HG03442 (cell line): ENCODE results near the gene FOXS1.
"Not testable (repeated sequence)": the region's sequence is repeated elsewhere in the genome, so short reads cannot be mapped to it uniquely, and the experiment has no call there.

ENCODE experiments used
- ATAC-seq: cut with Tn5 transposase; IDR thresholded peaks from one replicate; pipeline ENCODE4 v1.9.1; 2021; ENCODE audit warnings: mild to moderate bottlenecking, moderate library complexity; ENCODE audit not compliant: unreplicated experiment

The FOXS1 gene

DNA sequence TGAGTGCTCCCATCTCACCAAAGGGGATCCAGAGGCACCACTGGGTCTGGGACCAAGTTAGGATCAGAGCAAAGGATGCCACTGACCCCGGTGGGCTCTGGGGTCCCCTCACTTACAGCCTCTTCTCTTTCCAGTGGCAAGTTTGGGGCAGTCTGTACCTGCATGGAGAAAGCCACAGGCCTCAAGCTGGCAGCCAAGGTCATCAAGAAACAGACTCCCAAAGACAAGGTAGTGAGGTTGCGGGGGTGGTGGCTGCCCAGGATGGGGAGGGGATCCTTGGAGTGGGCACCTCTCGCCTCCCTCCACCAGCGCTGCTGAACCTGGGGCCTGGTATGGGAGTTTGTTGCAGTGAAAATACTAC is 21.3 kb downstream of the FOXS1 start:
- ATAC-seq = no peak

DNA sequence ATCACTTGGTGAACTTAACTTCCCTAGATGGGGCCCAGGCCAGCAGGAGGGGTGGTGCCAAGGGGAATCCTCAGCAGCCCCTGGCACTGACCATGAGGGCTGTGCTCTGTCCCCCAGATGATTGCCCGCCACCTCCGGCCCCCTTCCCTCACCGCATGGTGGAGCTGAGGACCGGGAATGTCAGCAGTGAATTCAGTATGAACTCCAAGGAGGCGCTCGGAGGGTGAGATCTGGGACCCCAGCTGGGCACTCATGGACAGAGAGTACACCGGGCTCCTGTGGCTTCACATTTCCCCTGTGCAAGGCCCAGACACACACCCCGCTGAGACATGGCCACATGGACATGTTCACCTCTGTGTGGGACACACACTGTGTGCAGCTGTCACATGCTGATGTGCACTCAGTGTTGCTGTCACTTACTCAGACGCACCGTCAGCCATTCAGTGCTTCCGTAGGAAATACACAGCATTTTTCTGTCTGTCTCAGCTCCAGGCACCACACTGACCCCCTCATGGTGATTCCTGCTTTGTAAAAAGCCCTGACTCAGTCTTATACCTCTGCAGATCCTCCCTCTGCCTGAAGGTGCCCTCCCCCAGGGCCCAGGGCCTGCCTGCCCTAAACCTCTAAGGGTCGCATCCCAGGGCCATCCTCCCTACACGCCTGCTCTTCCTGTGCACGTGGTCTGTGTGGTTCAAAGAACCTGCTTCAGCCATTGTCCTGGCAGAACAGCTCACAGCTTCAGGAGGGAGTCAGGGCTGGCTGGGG is 21.9 kb downstream of the FOXS1 start:
- no peak for ATAC-seq

DNA sequence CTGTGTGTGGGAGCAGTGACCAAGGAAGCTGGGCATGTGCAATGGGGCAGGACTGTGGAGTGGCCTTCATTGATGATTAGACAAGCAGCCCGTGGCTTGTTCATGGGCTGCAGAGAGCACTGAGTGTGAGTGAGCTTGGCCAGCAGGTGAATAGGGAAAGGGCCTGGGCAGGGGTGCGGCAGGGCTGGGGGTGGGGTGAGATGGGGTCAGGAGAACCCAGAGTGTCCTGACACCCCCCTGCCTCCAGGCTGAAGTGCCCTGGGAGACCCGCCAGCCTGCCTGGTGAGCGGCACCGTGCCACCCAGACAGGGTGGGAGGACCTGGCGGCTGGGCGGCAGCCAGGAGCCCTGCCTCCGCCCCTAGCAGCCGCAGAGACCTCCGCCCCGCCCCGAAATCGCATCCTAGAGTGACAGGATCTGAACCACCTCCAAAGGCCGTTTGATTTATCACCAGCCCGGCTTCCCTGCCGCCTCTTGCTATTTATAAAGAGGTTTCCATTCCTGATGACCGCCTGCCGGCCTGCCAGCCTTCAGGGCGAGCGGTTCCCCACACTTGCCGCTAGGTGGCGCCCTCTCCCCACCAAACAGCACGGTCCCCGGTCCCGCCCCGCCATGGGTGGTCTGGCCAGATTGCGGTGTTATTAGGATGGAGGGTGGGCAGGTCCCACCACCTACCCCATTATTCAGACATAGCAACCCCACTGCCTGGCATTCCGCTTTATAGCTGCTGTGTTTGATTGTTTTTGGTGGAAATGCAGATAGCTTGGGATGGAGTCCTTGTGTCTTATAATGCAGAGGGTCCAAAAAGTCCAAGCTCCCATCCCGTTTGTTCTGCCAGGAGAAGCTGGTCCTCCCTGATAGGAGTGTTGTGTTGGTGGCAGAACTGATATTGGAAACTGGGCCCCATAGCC is 22.7 kb downstream of the FOXS1 start:
- ATAC-seq = no peak

DNA sequence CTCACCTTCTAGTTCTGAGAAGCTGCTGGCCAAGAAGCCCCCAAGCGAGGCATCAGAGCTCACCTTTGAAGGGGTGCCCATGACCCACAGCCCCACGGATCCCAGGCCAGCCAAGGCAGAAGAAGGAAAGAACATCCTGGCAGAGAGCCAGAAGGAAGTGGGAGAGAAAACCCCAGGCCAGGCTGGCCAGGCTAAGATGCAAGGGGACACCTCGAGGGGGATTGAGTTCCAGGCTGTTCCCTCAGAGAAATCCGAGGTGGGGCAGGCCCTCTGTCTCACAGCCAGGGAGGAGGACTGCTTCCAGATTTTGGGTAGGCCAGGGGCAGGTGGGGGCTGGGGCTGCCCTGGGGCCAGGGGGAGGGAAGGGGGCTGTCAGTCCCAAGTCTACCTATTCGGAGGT is 24.0 kb downstream of the FOXS1 start:
- ATAC-seq = no peak

DNA sequence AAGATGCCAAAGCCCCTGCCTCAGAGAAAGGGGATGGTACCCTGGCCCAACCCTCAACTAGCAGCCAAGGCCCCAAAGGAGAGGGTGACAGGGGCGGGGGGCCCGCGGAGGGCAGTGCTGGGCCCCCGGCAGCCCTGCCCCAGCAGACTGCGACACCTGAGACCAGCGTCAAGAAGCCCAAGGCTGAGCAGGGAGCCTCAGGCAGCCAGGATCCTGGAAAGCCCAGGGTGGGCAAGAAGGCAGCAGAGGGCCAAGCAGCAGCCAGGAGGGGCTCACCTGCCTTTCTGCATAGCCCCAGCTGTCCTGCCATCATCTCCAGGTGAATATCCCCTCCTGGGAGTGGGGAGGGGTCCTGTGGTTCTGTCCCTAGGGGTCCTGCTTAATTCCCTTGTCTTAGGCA is 25.2 kb downstream of the FOXS1 start:
- no peak for ATAC-seq

DNA sequence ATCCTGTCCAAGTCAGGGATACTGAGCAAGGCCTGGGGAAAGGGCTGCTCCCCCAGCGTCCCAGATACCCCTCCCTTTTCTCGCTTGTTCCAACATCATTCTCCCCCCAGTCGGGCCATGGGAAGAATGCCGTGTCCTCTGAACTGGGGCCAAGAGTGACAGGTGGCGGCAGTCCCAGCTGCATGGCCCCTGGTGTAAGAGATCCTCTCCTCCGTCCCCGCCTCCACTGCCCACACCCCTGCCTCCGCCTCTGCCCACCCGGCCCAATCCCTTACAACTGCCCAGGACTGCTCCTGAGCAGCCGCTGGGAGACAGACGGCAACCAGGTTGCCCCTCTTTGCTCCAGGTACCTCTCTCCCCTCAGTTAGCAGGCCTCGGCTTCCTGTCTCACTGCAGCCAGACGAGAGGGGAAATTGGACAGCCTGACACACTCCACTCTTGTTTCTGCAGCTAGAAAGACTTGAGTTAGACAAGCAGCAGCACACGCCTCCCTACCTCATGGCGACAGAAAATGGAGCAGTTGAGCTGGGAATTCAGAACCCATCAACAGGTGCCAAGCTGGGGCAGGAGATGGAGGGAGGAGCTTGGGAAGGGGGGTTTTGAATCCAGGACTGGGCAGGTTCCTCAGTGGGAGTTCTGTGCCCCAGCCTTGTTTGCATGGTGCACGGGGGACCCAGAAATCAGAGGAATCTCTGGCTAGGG is 26.2 kb downstream of the FOXS1 start, which contains the start of gene MYLK2:
Gene MYLK2, plus strand, starts transcription at position 274 of the 702 bp plus-strand sequence. Its CDS starts 225 bp downstream, at position 499.
- no peak for ATAC-seq

DNA sequence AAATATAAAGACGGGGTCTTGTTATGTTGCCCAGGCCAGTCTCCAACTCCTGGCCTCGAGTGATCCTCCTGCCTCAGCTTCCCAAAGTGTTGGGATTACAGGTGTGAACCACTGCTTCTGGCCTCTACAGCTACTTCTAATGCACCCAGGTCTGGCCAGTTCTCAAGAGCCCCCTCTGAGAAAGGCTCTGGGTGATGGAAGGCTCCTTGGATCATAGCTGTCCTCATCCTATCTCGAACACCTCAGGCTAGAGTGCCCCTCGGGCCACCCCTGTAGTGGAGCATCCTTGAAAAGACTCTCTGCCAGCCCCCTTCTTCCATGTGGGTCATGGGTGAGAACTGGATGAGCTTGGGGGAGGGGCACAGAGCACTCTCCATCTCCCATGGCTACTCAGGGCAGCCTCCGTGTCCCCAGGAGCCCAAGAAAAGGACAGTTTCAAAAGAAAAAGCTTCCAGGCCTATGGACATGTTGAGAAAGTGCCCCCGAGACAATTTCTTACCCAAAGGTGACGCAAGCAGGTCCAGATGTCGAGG is 27.0 kb downstream of the FOXS1 start:
- ATAC-seq = no peak

DNA sequence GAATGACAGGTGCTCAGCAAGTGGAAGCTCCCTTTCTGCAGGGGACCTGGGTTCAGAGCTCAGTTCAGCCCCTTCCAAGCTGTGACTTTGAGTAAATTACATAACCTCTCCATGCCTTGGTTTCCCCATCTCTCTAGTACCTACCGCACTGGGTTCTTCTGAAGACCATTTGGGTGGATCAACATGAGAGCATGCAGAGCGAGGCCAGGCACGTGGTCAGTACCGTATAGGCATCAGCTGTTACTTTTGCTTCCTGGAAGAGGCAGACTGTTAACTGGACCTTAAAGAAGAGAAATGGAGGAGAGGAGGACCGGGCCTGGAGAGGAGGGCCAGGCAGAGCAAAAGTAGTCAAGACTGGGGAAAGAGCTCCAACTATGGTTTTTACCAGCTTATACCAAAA is 27.9 kb downstream of the FOXS1 start:
- ATAC-seq = no peak

DNA sequence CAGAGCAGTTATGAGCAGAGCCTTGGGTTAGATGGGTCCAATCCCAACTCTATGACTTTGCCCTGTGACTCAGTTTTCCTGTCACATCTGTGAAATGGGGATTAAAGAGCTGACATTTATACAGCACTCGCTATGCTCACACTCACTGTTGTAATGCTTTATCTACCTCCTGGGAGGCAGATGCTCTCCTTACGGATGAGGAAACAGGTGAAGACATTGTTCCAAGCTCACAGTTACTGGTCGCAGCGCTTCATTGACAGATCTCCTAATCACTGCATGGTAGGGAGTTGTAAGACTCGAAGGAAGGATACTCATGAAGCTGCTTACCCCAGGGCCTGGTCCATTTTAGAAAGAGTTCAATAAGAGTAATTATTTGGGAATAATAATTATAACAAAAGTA is 29.2 kb downstream of the FOXS1 start:
- ATAC-seq = no peak

DNA sequence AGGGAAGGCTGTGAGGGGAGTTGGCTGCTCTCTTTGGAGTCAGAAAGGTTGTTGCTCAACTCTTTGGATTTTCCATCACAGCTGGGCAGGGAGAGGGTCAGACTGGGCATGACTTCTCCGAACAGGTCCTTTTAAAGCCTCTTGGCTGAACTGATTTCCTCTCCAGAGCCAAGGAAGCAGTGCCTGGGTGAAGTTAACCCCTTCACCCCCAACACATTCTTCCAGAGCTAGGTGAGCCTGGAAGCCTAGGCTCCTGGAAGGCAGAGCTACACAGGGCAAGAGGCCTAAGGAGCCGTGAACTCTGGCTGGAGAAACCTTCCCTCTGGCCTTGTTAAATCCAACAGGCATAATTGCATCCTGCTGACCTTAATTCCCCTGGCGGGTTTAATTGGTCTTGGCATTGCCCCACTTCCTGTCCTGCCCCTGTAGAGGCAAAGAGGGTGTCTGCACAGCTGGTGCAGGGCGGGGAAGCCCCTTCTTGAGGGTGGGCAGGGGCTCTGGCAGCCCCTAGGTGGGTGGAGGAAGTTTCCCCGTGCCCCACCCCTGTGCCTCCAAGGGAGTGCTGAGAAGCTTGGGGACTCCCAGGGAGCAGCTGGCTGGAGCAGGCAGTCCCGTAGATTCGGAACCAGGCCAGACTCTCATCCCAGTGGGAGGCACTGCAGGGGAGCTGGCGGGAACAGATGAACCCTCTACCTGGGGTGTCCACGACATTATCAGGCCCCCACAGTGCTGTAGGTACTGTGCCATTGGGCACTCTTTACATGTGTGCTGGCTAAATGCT is 29.8 kb downstream of the FOXS1 start:
- ATAC-seq = no peak

DNA sequence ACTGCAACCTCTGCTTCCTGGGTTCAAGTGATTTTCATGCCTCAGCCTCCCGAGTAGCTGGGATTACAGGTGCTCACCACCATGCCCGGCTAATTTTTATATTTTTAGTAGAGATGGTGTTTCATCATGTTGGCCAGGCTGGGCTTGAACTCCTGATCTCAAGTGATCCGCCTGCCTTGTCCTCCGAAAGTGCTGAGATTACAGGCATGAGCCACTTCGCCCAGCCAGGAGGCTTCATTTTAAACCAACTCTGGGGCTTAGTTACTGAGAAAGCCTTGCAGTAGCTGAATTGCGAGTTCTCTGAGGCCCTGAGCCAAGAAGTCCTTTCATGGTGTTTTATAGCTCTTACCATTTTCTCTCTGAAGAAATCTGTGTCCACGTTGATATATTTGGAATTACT is 31.3 kb downstream of the FOXS1 start:
- not testable (repeated sequence) for ATAC-seq

DNA sequence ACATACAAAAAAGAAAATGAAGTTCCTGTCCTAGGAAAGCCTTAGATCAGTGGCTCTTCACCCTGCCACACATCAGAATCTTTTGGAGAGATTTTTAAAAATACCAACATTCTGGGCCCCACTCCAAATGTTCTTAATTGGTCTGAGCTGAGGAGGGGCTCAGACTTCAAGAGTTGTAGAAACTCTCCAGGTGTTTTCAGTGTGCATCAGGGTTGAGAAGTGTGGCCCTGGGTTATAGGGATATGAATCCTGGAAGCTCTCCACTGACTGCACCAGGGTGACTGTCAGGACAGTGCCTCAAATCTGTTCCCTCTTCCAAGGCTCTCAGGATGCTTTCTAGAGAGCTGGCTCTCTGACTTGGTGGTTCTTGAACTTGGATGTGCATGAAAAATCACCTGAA is 31.8 kb downstream of the FOXS1 start:
- no peak for ATAC-seq

DNA sequence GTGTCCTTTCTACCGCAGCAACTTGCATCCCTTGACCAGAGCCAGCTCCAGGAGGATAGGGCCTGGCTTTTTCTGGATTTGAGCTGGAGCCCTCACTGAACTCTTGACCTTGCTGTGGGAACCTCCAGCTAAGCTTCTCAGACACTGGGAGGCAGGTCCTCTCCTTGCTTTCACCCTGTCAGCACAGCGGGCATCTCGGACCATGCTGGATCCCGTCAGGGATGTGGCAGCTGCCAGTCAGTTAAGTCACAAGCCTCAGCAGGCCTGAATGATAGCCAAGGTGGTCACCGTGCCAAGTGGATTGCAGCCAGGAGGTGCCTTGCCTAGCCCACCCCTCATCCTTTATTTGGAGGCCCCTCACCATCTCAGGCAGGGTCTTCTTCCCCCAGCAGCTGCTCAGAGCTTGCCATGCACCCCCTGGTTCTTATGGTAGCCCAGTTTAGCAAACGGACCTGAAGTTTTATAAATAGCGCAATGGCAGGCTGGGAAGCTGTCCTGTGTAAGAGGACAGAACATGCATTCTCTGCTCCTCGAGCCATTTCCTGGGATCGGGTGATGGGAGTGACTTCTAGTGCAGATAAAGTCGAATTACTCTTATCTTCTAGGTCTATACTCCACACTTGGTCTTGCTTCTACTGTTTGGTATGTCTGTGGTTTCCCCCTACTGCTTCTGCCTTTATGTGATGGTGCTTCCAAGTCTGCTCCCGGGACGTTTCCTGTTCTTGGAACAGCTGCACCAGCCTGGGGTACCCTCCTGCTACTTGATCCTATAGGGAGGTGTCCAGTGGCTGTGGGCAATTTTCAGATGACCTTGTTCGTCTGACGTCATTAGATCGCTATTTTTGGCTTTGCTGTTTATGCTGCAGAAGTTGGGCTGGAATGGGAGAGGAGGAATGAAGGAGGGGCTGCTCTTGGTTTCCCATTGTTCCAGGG is 33.3 kb downstream of the FOXS1 start:
- ATAC-seq = no peak

DNA sequence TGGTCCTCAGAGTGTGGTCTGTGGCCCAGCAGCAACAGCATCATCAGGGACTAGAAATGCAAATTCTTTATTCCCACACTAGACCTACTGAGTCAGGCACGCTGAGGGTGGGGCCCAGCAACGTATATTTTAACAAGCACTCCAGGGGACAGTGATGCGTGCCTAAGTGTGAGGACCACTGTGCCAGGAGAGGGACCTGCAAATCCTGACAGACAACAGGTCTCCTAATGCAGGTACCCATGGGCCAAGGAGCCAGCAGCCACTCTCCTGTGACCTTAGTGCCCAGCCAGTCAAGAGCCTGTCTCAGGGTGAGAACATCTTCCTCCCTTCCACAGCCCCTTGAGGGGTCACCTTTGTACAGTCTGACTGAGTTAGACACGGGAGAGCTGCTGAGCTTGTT is 34.2 kb downstream of the FOXS1 start:
- ATAC-seq = no peak

DNA sequence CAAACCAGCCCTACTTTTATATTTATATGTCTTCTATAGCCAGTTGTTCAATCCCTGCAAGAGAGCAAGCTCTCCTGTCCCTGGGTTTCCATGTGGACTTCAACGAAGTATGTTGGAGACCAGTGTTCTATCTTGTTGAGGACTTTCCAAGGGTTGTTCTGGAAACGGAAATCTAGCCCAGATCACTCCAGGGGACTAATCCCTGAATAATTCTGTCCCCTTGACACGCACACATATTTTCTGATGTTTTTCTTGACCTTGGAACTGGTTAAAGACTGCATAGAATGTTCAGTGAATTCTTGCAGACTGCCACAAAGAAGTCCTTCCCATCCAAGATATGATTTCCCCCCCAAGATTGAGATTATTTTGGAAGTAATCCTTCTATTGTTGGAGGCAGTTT is 35.7 kb downstream of the FOXS1 start:
- ATAC-seq = no peak

DNA sequence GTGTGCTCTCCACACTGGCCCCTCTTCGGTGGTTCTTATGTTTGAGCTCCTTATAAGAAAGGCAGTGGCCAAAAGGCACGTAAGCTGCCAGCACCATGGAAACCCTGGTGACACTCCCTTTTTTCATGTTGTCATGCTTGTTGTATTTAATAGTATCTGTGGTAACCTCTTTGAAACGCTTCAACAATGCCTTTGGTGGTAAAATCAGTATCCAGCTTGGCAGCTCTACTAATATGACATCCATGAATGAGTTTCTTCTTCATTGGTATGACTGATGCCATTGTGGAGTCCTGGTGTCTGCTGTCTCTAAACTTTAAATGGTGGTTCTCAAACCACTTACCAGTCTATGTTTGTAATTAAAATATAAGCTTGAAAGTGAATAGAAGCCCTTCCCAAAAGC is 36.9 kb downstream of the FOXS1 start:
- ATAC-seq = no peak

DNA sequence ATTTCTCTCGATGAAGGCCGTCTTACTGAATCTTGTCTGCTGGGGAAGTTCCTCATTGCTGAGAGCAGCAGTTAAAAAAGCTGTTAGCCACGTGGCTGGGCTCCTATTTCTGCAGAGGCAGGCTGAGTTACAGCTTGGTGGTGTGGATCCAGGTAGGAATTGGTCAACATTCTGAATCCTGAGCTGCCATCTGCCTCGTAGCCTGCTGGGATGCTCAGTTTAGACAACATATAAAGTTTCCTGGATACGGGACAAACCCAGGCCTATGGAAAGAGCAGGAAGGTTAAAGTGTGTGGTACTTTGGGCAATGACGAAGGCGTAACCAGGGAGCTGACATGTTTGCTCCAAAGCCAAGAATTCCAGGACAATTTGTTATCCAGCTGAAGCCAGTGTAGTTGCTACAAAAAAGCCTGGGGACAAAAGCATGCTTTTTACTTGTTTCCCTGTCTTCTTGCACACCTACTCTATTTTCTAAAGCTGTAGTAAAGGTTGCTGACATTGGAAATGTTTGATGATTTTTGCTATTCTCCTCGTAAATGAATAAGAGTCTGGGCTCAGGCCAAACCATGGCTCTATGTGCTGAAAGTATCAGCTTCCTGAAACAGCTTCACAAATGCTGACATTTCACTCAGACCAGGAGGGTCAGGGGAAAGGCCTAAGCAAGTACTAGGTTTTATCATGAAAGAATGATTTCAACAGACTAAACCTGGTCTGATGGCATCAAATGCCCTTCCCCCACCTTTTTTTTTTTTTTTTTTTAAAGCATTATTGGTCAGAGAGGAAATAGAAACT is 38.6 kb downstream of the FOXS1 start:
- ATAC-seq = no peak

DNA sequence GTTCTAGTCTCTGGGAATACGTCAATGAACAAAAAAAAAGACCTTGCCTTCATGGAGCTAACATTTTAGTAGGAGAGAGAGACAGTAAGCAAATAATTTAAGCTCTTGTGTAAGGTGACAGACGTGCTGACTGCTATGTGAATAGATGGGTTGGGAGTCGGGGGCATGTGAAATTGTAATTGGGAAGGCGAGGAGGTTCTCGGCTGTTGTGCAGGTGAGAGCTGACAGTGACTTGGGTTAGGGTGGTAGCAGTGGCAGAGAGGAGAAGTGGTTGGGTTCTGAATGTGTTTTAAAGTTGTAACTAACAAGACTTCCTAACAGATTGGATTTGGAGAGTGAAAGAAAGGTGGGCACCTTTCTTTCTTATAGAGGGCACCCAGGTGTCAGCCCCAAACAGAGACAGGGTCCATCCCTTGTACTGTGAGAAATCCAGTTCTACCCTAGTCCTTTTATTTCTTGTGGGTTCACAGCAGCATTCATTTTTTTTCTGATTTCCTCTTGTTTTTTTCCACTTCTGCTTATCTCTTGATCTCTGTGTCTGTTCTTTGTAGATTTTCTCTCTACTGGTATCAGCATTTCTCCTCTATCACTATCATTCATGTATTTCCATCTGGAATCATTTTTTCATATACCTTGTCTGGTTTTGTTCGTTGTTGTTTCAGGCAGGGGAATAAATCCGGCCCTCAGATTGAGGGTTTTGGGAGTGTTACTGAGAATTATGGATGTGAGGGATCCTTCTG is 41.7 kb downstream of the FOXS1 start:
- no peak for ATAC-seq
